Activated B cell treated with CpG ODN at 0.5 μM for 24 hours (primary cell): Measurements from ENCODE around the gene EBP. TPM values are rescaled to one million over a fixed set of nuclear protein-coding genes. Genes with fewer than 3 reads are reported as not detected.
"Not testable (repeated sequence)": the region's sequence is repeated elsewhere in the genome, so short reads cannot be mapped to it uniquely, and the experiment has no call there.

Source experiments
- ATAC-seq: fragments of 200-7000 bp; cut with Tn5 transposase; one replicate; pipeline ENCODE4 v1.10.0; 2021; ENCODE audit warnings: low read depth, mild to moderate bottlenecking, moderate library complexity
- CTCF ChIA-PET: fragments of 350-600 bp; sonication (Branson Sonifier 250); formaldehyde crosslinking; loops from one replicate; lab custom pipeline; 2021; ENCODE audit warnings: antibody characterized with exemption; lab: Charles Lee
- POLR2A ChIA-PET: fragments of 350-600 bp; sonication (Branson Sonifier 250); formaldehyde crosslinking; loops from one replicate; lab custom pipeline; 2021; ENCODE audit warnings: antibody characterized with exemption; lab: Charles Lee
- DNase-seq: peaks from one replicate; pipeline ENCODE4 v3.0.0; 2022
- H3K27ac Mint-ChIP-seq: one replicate; pipeline ENCODE4 v1.8.0; 2020; ENCODE audit warnings: mixed read lengths
- H3K27me3 Mint-ChIP-seq: one replicate; pipeline ENCODE4 v1.8.0; 2021; ENCODE audit warnings: mixed read lengths
- H3K36me3 Mint-ChIP-seq: one replicate; pipeline ENCODE4 v1.8.0; 2021; ENCODE audit warnings: low read depth, mixed read lengths
- H3K4me1 Mint-ChIP-seq: one replicate; pipeline ENCODE4 v1.8.0; 2021; ENCODE audit warnings: mixed read lengths
- H3K4me3 Mint-ChIP-seq: one replicate; pipeline ENCODE4 v1.8.0; 2020; ENCODE audit warnings: mild to moderate bottlenecking, mixed read lengths
- H3K9me3 Mint-ChIP-seq: one replicate; pipeline ENCODE4 v1.8.0; 2020; ENCODE audit warnings: mixed read lengths
- intact Hi-C: fragments of 100-400 bp; cut with micrococcal nuclease; formaldehyde crosslinking; loops from one replicate; pipeline ENCODE4 v1.15.1; 2024
- total RNA-seq: library from RNA; stranded (reverse); gene quantifications from 2 replicates; pipeline ENCODE4 v1.2.3, GENCODE V29; 2022
- TF ChIP-seq, protein P1 (sequence below): fragments of 200-600 bp; IDR thresholded peaks from one replicate; pipeline ENCODE4 v1.8.0; 2022; ENCODE audit warnings: antibody characterized with exemption, mild to moderate bottlenecking

The EBP gene
- total RNA-seq, 1 donor from 2014 or later: 72.4 TPM

DNA sequence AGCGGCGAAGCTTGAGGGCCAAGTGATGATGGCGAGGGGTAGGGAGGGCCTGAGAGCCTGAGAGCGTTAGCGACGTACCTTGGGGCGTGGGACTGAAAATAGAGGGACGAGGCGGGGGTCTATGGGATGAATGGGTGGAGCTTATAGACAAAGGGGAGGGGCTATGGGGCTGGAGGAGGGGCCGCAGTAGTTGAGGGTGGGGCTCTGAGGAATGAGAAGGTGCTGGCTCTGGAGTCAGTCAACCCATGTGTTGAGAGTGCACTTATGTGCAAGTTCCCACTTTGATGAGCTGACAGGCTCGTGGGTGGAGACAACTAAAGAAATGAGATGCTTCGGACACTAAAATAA, 18.4 kb downstream of the EBP start:
- H3K9me3 Mint-ChIP-seq: no peaks in the 10 kb centered on the region
- CTCF ChIA-PET: interaction anchor here (0.7 to 1.2 kb wide), 3 partner anchors 34 to 709 kb away, joined by 3 to 4 read pairs (median 3); partner anchors contain the start of gene RBM3
- H3K4me3 Mint-ChIP-seq: peak overlapping the region; percentile 92
- ATAC-seq (peak; percentile 56), DNase-seq (no peak)
- H3K27ac Mint-ChIP-seq: peak overlapping the region; percentile 95
- intact Hi-C loops: no loop called here
- POLR2A ChIA-PET: interaction anchor here (0.7 to 2.9 kb wide), 21 partner anchors 10 to 1307 kb away, joined by 3 to 45 read pairs (median 4); partner anchors contain the start of genes EBP, HDAC6, PORCN and RBM3
- H3K36me3 Mint-ChIP-seq: peaks cover 25% of the 10 kb centered on the region
- TF ChIP-seq, protein P1, sequence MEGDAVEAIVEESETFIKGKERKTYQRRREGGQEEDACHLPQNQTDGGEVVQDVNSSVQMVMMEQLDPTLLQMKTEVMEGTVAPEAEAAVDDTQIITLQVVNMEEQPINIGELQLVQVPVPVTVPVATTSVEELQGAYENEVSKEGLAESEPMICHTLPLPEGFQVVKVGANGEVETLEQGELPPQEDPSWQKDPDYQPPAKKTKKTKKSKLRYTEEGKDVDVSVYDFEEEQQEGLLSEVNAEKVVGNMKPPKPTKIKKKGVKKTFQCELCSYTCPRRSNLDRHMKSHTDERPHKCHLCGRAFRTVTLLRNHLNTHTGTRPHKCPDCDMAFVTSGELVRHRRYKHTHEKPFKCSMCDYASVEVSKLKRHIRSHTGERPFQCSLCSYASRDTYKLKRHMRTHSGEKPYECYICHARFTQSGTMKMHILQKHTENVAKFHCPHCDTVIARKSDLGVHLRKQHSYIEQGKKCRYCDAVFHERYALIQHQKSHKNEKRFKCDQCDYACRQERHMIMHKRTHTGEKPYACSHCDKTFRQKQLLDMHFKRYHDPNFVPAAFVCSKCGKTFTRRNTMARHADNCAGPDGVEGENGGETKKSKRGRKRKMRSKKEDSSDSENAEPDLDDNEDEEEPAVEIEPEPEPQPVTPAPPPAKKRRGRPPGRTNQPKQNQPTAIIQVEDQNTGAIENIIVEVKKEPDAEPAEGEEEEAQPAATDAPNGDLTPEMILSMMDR: no peak
- peaks cover 20% of the 10 kb centered on the region for H3K4me1 Mint-ChIP-seq
- H3K27me3 Mint-ChIP-seq: no peaks in the 10 kb centered on the region

DNA sequence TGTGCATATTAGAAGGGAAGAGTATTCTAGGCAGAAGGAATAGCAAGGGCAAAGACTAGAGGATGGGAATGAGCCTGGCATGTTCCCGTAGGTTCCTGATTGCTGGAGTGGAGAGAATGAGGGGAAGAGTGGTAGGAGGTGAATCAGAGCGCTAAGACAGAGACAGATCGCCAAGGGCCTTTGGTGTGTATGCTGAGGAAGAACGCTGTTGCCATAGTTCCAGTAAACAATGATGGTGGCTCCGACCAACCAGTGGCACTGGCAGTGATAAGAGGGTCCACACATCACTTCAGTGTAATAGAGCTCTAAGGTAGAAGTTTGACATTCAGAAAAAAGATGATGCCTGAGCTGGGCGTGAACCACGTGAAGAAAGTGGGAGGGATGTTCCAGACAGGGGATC, 18.9 kb downstream of the EBP start:
- Mint-ChIP-seq H3K27me3 (no peaks in the 10 kb centered on the region), H3K27ac (peak overlapping the region; percentile 95), H3K4me3 (peak overlapping the region; percentile 92), H3K9me3 (no peaks in the 10 kb centered on the region), H3K36me3 (peaks cover 27% of the 10 kb centered on the region), H3K4me1 (peaks cover 20% of the 10 kb centered on the region)
- TF ChIP-seq, protein P1: no peak
- ChIA-PET CTCF (interaction anchor here (0.9 to 1.2 kb wide), 2 partner anchors 67 to 709 kb away, joined by 3 to 4 read pairs; no protein-coding TSS in a partner anchor), POLR2A (interaction anchor here (0.7 to 2.9 kb wide), 15 partner anchors 10 to 1308 kb away, joined by 3 to 45 read pairs (median 4); partner anchors contain the start of genes EBP, HDAC6, PORCN and RBM3)
- intact Hi-C loops: no loop called here
- ATAC-seq (no peak), DNase-seq (no peak)

DNA sequence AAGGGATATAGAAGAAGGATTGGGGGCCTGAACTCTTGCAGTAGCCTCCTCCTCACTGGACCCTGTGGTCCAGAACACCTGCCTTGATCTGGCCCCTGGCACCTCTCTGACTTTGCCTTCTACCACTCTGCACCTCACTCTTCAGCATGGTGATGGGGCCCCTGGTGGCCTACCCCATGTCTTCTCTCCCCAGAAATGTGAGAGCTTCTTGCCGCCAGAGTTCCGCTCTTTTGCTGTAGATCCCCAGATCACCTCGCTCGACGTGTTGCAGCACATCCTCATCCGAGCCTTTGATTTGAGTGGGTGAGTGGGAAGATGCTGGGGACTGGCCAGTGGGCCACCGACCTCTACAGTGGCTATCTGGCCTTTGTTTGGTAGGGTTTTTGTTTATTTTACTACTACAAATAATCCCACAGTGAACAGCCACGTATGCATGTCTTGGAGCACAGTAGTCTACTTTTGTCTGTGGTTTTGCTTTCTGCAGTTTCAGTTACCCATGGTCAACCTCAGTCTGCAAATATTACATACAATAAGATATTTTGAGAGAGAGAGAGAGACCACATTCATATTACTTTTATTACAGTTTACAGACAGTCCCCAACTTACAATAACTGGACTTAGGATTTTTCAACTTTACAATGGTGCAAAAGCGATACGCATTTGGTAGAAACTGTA, 19.7 kb downstream of the EBP start:
- no peak for DNase-seq
- Mint-ChIP-seq H3K27me3 (no peaks in the 10 kb centered on the region), H3K27ac (peak overlapping the region; percentile 35), H3K36me3 (peaks cover 29% of the 10 kb centered on the region), H3K4me3 (peak overlapping the region; percentile 92), H3K9me3 (no peaks in the 10 kb centered on the region), H3K4me1 (peaks cover 20% of the 10 kb centered on the region)
- CTCF ChIA-PET: no interaction called here
- no peak for ATAC-seq
- intact Hi-C loops: no loop called here
- TF ChIP-seq, protein P1: no peak
- POLR2A ChIA-PET: interaction anchor here (2.2 to 2.9 kb wide), 2 partner anchors 20 to 33 kb away, joined by 13 to 45 read pairs; partner anchors contain the start of genes EBP and RBM3

DNA sequence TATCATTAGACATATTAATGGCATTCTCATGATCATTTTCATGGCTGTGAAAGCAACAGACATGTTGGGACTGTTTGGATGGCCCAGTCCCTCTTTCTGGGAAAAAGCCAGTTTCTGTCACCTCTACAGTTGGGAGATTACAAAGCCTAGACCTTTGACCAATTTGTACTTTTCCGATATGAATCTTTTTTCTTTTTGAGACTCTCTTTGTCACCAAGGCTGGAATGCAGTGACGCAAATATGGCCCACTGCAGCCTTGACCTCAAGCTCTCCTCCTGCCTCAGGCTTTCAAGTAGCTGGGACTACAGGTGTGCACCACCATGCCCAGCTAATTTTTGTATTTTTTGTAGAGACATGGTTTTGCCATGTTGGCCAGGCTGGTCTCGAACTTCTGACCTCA, 27.3 kb downstream of the EBP start:
- Mint-ChIP-seq H3K4me3 (no peak overlapping the region), H3K36me3 (peaks cover 34% of the 10 kb centered on the region), H3K27ac (no peak overlapping the region), H3K27me3 (no peaks in the 10 kb centered on the region), H3K4me1 (peaks cover 3% of the 10 kb centered on the region), H3K9me3 (no peaks in the 10 kb centered on the region)
- intact Hi-C loops: no loop called here
- TF ChIP-seq, protein P1: no peak
- ATAC-seq (no peak), DNase-seq (no peak)
- POLR2A ChIA-PET: no interaction called here
- CTCF ChIA-PET: no interaction called here

DNA sequence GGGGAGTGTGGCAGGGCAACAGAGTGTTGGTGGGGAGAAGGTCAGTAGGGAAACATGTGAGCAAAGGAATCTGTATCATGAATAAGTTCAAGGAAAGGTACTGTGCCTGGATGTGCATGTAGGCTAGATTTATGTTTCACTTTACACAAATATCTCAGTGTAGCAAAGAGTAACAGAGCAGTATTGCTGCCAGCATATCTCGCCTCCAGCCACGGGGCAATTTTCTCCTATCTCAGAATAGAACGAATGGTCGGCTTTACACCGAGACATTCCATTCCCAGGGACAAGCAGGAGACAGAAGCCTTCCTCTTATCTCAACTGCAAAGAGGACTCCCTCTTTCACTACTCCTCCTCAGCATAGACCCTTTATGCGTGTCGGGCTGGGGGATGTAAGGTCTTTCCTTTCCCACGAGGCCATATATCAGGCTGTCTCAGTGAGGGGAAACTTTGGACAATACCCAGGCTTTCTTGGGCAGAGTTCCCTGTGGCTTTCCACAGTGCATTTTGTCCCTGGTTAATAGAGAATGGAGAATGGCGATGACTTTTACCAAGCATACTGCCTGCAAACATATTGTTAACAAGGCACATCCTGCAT, 34.2 kb downstream of the EBP start:
- H3K4me1 Mint-ChIP-seq, H3K9me3 Mint-ChIP-seq, ATAC-seq, H3K27me3 Mint-ChIP-seq, POLR2A ChIA-PET, intact Hi-C loops, H3K27ac Mint-ChIP-seq, DNase-seq, H3K4me3 Mint-ChIP-seq, CTCF ChIA-PET: not testable (repeated sequence)
- peaks cover 48% of the 10 kb centered on the region for H3K36me3 Mint-ChIP-seq
